ENCODE measurements around the gene PMEL. TPM values are rescaled to one million over a fixed set of nuclear protein-coding genes. Genes with fewer than 3 reads are reported as not detected.
"Not testable (repeated sequence)": the region's sequence is repeated elsewhere in the genome, so short reads cannot be mapped to it uniquely, and the experiment has no call there.

The PMEL gene
- total and polyA plus RNA-seq, 8 donors: 0.58 to 4.0 (median 1.3) TPM; not detected in 1

DNA sequence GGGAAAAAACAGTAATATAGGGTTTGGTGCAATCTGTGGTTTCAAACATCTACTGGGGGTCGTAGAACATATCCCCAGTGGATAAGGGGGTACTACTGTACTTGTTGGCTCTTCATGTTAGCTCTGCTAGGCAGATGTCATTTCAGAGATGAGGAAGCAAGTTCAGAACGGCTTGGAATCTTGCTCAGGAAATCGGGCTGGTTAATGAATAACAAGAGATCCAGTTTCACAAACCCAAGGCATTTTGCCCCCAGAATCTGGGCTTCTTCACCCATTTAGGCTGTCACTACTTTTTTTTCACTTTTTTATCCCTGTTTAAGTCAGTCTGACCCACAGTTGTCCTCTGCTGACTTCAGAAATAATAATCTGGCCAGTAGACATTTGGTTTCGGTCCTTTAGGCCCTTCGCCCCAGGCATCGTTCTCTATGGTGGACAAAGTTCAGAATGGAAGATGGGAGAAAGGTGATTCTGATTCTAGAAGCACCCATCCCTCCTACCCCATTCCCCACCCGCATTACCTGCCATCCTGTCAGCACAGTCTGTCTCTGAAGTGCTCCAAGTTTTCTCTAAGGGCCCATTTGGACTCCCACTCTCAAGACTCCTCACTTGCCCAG is 35.8 kb upstream of the PMEL start:
- Histone ChIP-seq H3K4me1 (peaks cover 7 to 47% (median 36%) of the 10 kb centered on the region in 4 donors), H3K4me3 (no peak overlapping the region), H3K9me3 (no peaks in the 10 kb centered on the region), H3K27me3 (no peaks in the 10 kb centered on the region), H3K27ac (peak overlapping the region in 2 of 5 donors; percentile 25 to 51), H3K36me3 (peaks cover 12 to 50% (median 36%) of the 10 kb centered on the region in 4 donors)
- TF ChIP-seq POLR2AphosphoS5 (IDR thresholded peaks at IDR 0.05): no peak
- TF ChIP-seq, protein P1, sequence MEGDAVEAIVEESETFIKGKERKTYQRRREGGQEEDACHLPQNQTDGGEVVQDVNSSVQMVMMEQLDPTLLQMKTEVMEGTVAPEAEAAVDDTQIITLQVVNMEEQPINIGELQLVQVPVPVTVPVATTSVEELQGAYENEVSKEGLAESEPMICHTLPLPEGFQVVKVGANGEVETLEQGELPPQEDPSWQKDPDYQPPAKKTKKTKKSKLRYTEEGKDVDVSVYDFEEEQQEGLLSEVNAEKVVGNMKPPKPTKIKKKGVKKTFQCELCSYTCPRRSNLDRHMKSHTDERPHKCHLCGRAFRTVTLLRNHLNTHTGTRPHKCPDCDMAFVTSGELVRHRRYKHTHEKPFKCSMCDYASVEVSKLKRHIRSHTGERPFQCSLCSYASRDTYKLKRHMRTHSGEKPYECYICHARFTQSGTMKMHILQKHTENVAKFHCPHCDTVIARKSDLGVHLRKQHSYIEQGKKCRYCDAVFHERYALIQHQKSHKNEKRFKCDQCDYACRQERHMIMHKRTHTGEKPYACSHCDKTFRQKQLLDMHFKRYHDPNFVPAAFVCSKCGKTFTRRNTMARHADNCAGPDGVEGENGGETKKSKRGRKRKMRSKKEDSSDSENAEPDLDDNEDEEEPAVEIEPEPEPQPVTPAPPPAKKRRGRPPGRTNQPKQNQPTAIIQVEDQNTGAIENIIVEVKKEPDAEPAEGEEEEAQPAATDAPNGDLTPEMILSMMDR (IDR thresholded peaks at IDR 0.05): no peak
- no peak for TF ChIP-seq POLR2A (IDR thresholded peaks at IDR 0.05)
- no peak for TF ChIP-seq EP300 (IDR thresholded peaks at IDR 0.05)
- DNase-seq: peak in 1 of 2 donors; percentile 61
- intact Hi-C loops (cut with DNase I; ENCODE audit: low total_unique reads): loop anchor here (5.0 kb wide), 1 partner anchor 36 kb away; no protein-coding TSS in a partner anchor
- WGBS, 5 donors: 55 to 61% (median 58%) methylated on average over 7 of the region's 7 CpGs

- not testable (repeated sequence) for H3K27me3 ChIP-seq, H3K9me3 ChIP-seq, H3K4me3 ChIP-seq, H3K27ac ChIP-seq, DNase-seq
- peaks cover 12 to 53% (median 41%) of the 10 kb centered on the region in 4 donors for H3K36me3 ChIP-seq
- intact Hi-C loops (cut with DNase I; ENCODE audit: low total_unique reads): loop anchor here (5.0 kb wide), 1 partner anchor 37 kb away; no protein-coding TSS in a partner anchor
- 96 to 98% (median 97%) methylated on average over 22 to 33 of the region's 33 CpGs; no CpG with 5 or more reads in 1 of the 5 donors for WGBS, 5 donors
- H3K4me1 ChIP-seq: peaks cover 7 to 47% (median 39%) of the 10 kb centered on the region in 4 donors
These were observed 34.2 kb upstream of the PMEL start for GRCh38 chr12:55999999-56000540.

- WGBS, 5 donors: 36 to 60% (median 46%) methylated on average over 5 to 6 of the region's 6 CpGs
- H3K9me3 ChIP-seq; H3K27me3 ChIP-seq; H3K4me3 ChIP-seq; intact Hi-C loops (cut with DNase I; ENCODE audit: low total_unique reads); DNase-seq; H3K27ac ChIP-seq: not testable (repeated sequence)
- peaks cover 12 to 53% (median 44%) of the 10 kb centered on the region in 4 donors for H3K36me3 ChIP-seq
- peaks cover 7 to 47% (median 39%) of the 10 kb centered on the region in 4 donors for H3K4me1 ChIP-seq
These were observed 33.7 kb upstream of the PMEL start for GRCh38 chr12:55999522-55999921.

DNA sequence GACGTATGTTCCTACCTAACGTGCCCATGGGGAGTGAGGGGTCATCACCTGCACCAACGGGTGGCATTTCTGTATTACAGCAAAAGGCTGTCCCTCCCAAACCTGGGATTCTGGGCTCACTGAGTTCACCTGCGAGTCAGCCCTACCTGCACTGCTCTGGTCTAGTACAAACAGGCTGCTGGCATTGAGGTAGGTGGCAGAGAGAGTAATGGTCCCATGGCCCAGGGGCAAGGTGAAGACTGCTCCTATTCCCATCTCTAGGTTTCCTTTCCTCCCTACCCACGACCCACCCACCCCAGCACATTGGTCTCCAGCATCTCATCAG is 31.7 kb upstream of the PMEL start:
- H3K36me3 ChIP-seq: peaks cover 20 to 54% (median 44%) of the 10 kb centered on the region in 4 donors
- peaks cover 7 to 47% (median 39%) of the 10 kb centered on the region in 4 donors for H3K4me1 ChIP-seq
- DNase-seq: no peak
- peak overlapping the region; percentile 59 to 68 (median 63) for H3K4me3 ChIP-seq
- 0 to 8% (median 4%) methylated on average over 2 to 5 of the region's 5 CpGs for WGBS, 5 donors
- intact Hi-C loops (cut with DNase I; ENCODE audit: low total_unique reads): no loop called here
- H3K27me3 ChIP-seq: no peaks in the 10 kb centered on the region
- no peaks in the 10 kb centered on the region for H3K9me3 ChIP-seq
- H3K27ac ChIP-seq: peak overlapping the region; percentile 79 to 88 (median 86)
- TF ChIP-seq, protein P1 (IDR thresholded peaks at IDR 0.05): no peak
- TF ChIP-seq EP300 (IDR thresholded peaks at IDR 0.05) (no peak), POLR2AphosphoS5 (IDR thresholded peaks at IDR 0.05) (no peak), POLR2A (IDR thresholded peaks at IDR 0.05) (no peak)

DNA sequence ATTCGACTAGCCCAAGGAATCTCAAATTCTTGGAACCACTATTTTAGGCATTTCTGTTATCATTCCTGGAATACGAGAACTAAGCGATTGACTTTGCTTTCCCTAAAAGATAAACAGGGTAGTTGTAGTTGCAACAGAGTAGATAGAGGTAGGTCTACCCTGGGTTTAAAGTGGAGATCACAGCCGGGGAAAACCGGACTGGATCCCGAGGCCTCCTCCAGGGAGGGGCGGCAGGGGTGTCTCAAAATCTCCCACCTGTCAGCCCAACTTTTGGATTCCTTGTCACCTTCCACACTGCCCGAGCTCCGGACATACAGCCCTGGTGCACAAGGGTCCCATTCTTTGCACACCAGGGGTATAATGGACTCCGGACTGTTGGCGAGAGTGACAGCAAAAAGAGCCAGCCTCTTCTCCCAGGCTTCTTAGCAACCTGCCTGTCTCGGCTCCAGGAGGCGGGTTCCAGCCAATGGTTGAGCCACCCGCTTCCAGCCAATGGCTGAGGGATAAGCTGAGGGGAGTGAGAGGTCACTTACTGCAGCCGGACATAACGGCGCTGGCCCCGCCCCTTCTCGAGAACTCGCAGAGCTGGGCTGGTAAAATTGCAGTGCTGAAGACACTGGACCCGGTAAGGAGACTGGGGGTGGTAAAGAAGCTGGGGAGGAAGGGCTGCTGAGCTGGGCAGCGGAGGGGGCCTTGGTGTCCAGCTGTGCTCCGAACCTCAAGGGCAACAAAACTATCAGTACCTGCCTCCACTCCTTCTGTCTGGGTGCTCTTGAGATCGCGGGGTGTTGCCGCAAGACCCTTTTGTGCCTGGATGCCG is 31.1 kb upstream of the PMEL start, which contains the start of gene SUOX:
SUOX (plus strand) TSS at position 562 of the 820 bp plus-strand sequence. CDS start 4,946 bp downstream, outside the sequence.
- intact Hi-C loops (cut with DNase I; ENCODE audit: low total_unique reads): no loop called here
- Histone ChIP-seq H3K4me3 (peak within 1 kb of the TSS; percentile 59 to 68 (median 63)), H3K4me1 (peaks cover 7 to 46% (median 38%) of the 10 kb centered on the region in 4 donors), H3K36me3 (peaks cover 26 to 54% (median 44%) of the 10 kb centered on the region in 4 donors), H3K9me3 (no peaks in the 10 kb centered on the region), H3K27ac (peak within 1 kb of the TSS; percentile 82 to 88 (median 86)), H3K27me3 (no peaks in the 10 kb centered on the region)
- TF ChIP-seq, protein P1 (IDR thresholded peaks at IDR 0.05): no peak
- no peak for TF ChIP-seq EP300 (IDR thresholded peaks at IDR 0.05)
- peak; percentile 24 to 90 (median 77) for TF ChIP-seq POLR2AphosphoS5 (IDR thresholded peaks at IDR 0.05)
- no peak for TF ChIP-seq POLR2A (IDR thresholded peaks at IDR 0.05)
- 1 to 6% (median 2%) methylated on average over 23 to 27 of the region's 27 CpGs for WGBS, 5 donors
- DNase-seq: peak; percentile 97 to 99
